H9 (cell line): ENCODE data around the gene LRMDA. TPM values are rescaled to one million over a fixed set of nuclear protein-coding genes. Genes with fewer than 3 reads are reported as not detected.

ENCODE experiments used
- DNase-seq: peaks from one replicate; pipeline ENCODE4 v3.0.0-alpha.2; 2017
- H2AFZ ChIP-seq: one replicate; pipeline ENCODE4 v1.6.1; 2013; ENCODE audit warnings: mild to moderate bottlenecking, low read length, control low read depth, moderate library complexity
- H2AK5ac ChIP-seq: 2 replicates; pipeline ENCODE4 v1.6.1; 2013; ENCODE audit warnings: low read length, control low read depth, mixed read lengths; ENCODE audit not compliant: insufficient read length
- H2BK120ac ChIP-seq: one replicate; pipeline ENCODE4 v1.6.1; 2013; ENCODE audit warnings: low read depth, mild to moderate bottlenecking, low read length, control low read depth, inconsistent platforms; ENCODE audit not compliant: poor library complexity, severe bottlenecking
- H2BK12ac ChIP-seq: 2 replicates; pipeline ENCODE4 v1.6.1; 2013; ENCODE audit warnings: low read length, control low read depth, mixed read lengths, low read depth; ENCODE audit not compliant: insufficient read length
- H2BK15ac ChIP-seq: 2 replicates; pipeline ENCODE4 v1.6.1; 2013; ENCODE audit warnings: low read depth, low read length, control low read depth
- H2BK20ac ChIP-seq: one replicate; pipeline ENCODE4 v1.6.1; 2013; ENCODE audit warnings: low read depth, mild to moderate bottlenecking, low read length, control low read depth, inconsistent platforms; ENCODE audit not compliant: poor library complexity, severe bottlenecking
- H2BK5ac ChIP-seq: 2 replicates; pipeline ENCODE4 v1.6.1; 2013; ENCODE audit warnings: low read length, control low read depth, mixed read lengths; ENCODE audit not compliant: insufficient read length
- H3K14ac ChIP-seq: 2 replicates; pipeline ENCODE4 v1.6.1; 2013; ENCODE audit warnings: low read length, control low read depth; ENCODE audit not compliant: insufficient read depth
- H3K18ac ChIP-seq: 2 replicates; pipeline ENCODE4 v1.6.1; 2013; ENCODE audit warnings: low read depth, mild to moderate bottlenecking, mixed read lengths, low read length, control low read depth; ENCODE audit not compliant: insufficient read length
- H3K23ac ChIP-seq: 2 replicates; pipeline ENCODE4 v1.6.1; 2013; ENCODE audit warnings: low read length, control low read depth, mixed read lengths, low read depth; ENCODE audit not compliant: insufficient read length
- H3K23me2 ChIP-seq: 2 replicates; pipeline ENCODE4 v1.6.1; 2013; ENCODE audit warnings: low read depth, mild to moderate bottlenecking, mixed read lengths, low read length, control low read depth; ENCODE audit not compliant: insufficient read length, poor library complexity, severe bottlenecking
- H3K27ac ChIP-seq: 2 replicates; pipeline ENCODE4 v1.5.1; 2013; ENCODE audit warnings: low read length, control low read depth, mixed read lengths, low read depth; ENCODE audit not compliant: insufficient read length
- H3K27me3 ChIP-seq: 2 replicates; pipeline ENCODE4 v1.6.1; 2013; ENCODE audit warnings: low read length, control low read depth, inconsistent platforms; ENCODE audit not compliant: insufficient read depth
- H3K4ac ChIP-seq: 2 replicates; pipeline ENCODE4 v1.6.1; 2013; ENCODE audit warnings: low read depth, mild to moderate bottlenecking, control low read depth, inconsistent platforms, low read length, moderate library complexity
- H3K4me1 ChIP-seq: 2 replicates; pipeline ENCODE4 v1.6.1; 2013; ENCODE audit warnings: low read length, control low read depth, inconsistent platforms; ENCODE audit not compliant: insufficient read depth
- H3K4me2 ChIP-seq: 2 replicates; pipeline ENCODE4 v1.6.1; 2013; ENCODE audit warnings: low read length, control low read depth, mixed read lengths; ENCODE audit not compliant: insufficient read length, insufficient read depth
- H3K56ac ChIP-seq: 2 replicates; pipeline ENCODE4 v1.6.1; 2013; ENCODE audit warnings: low read depth, mild to moderate bottlenecking, mixed read lengths, low read length, control low read depth; ENCODE audit not compliant: insufficient read length
- H3K79me1 ChIP-seq: 2 replicates; pipeline ENCODE4 v1.6.1; 2013; ENCODE audit warnings: low read depth, mild to moderate bottlenecking, moderate library complexity, low read length, control low read depth, inconsistent platforms; ENCODE audit not compliant: insufficient read depth, poor library complexity, severe bottlenecking
- H3K79me2 ChIP-seq: 2 replicates; pipeline ENCODE4 v1.6.1; 2013; ENCODE audit warnings: low read length, control low read depth, inconsistent platforms; ENCODE audit not compliant: insufficient read depth
- H3K9ac ChIP-seq: 2 replicates; pipeline ENCODE4 v1.6.1; 2013; ENCODE audit warnings: low read length, control low read depth, mixed read lengths; ENCODE audit not compliant: insufficient read length; ENCODE audit errors: extremely low read depth
- H3K9me3 ChIP-seq: one replicate; pipeline ENCODE4 v1.6.1; 2013; ENCODE audit warnings: low read depth, low read length, inconsistent platforms; ENCODE audit not compliant: control insufficient read depth
- H3T11ph ChIP-seq: one replicate; pipeline ENCODE4 v1.6.1; 2013; ENCODE audit warnings: mild to moderate bottlenecking, low read length, control low read depth, inconsistent platforms
- H4K20me1 ChIP-seq: one replicate; pipeline ENCODE4 v1.6.1; 2013; ENCODE audit not compliant: control insufficient read depth, insufficient read length, insufficient read depth
- H4K5ac ChIP-seq: 2 replicates; pipeline ENCODE4 v1.6.1; 2013; ENCODE audit warnings: low read depth, mild to moderate bottlenecking, mixed read lengths, low read length, control low read depth; ENCODE audit not compliant: insufficient read length
- H4K8ac ChIP-seq: replicated peaks from 2 replicates; pipeline ENCODE4 v1.6.1; 2013; ENCODE audit warnings: low read length, control low read depth, mixed read lengths, low read depth; ENCODE audit not compliant: insufficient read length
- H4K91ac ChIP-seq: 2 replicates; pipeline ENCODE4 v1.6.1; 2013; ENCODE audit warnings: low read depth, mild to moderate bottlenecking, moderate library complexity, mixed read lengths, low read length, control low read depth; ENCODE audit not compliant: insufficient read length
- H3K27ac Mint-ChIP-seq, 3 experiments: 2 replicates in 2 of 3; 3 replicates in 1 of 3; pipeline ENCODE4 v1.8.0; 2020 to 2021; ENCODE audit warnings: mixed read lengths in 3 of 3, mild to moderate bottlenecking in 1 of 3, moderate library complexity in 1 of 3
- H3K27me3 Mint-ChIP-seq: 2 replicates; pipeline ENCODE4 v1.8.0; 2021; ENCODE audit warnings: low read depth, mild to moderate bottlenecking, moderate library complexity, mixed read lengths
- H3K36me3 Mint-ChIP-seq, 3 experiments: 2 replicates in 2 of 3; 3 replicates in 1 of 3; pipeline ENCODE4 v1.8.0; 2020 to 2021; ENCODE audit warnings: low read depth in 3 of 3, mixed read lengths in 3 of 3; ENCODE audit not compliant: insufficient read depth in 1 of 3
- H3K4me1 Mint-ChIP-seq, 2 experiments: 2 replicates each; pipeline ENCODE4 v1.8.0; 2020; ENCODE audit warnings: mixed read lengths in 2 of 2
- H3K4me3 Mint-ChIP-seq, 2 experiments: 2 replicates in 1 of 2; 3 replicates in 1 of 2; pipeline ENCODE4 v1.8.0; 2020 to 2021; ENCODE audit warnings: mild to moderate bottlenecking in 2 of 2, mixed read lengths in 2 of 2, moderate library complexity in 1 of 2
- H3K9me3 Mint-ChIP-seq, 2 experiments: 2 replicates in 1 of 2; 3 replicates in 1 of 2; pipeline ENCODE4 v1.8.0; 2020; ENCODE audit warnings: mild to moderate bottlenecking in 2 of 2, mixed read lengths in 2 of 2, moderate library complexity in 1 of 2
- CTCF ChIP-seq: fragments of 200-600 bp; sonication (generic); conservative IDR thresholded peaks from 3 replicates; pipeline ENCODE4 v1.8.0; 2021; ENCODE audit warnings: antibody characterized with exemption, mild to moderate bottlenecking
- WGBS: extraction: QIAGEN DNeasy Blood & Tissue Kit; methylation state at CpG from one replicate; pipeline ENCODE4 v1.1.7; 2013; ENCODE audit warnings: missing lambda C conversion rate, low lambda C conversion rate, mixed read lengths; ENCODE audit not compliant: insufficient read length; ENCODE audit errors: extremely low coverage; 5-methylcytosine and 5-hydroxymethylcytosine counted together
- total RNA-seq: library from RNA; stranded (reverse); gene quantifications from 2 replicates; pipeline ENCODE4 v1.2.1, GENCODE V29; 2021

The LRMDA gene
- total RNA-seq, 1 experiment from 2014 or later: 1.8 TPM

GRCh38 chr10:75650648-75651047 lies 219.2 kb downstream of the LRMDA start:
- no peaks in the 10 kb centered on the region for H3K79me1 ChIP-seq
- H3K9ac ChIP-seq: no peak overlapping the region
- TF ChIP-seq CTCF: no peak
- H4K20me1 ChIP-seq: no peaks in the 10 kb centered on the region
- no peaks in the 10 kb centered on the region for H3K4me1 ChIP-seq
- H3K18ac ChIP-seq: no peak overlapping the region
- no peak overlapping the region for H3K4me2 ChIP-seq
- no peak overlapping the region for H3K56ac ChIP-seq
- no peaks in the 10 kb centered on the region for H3K23me2 ChIP-seq
- Mint-ChIP-seq H3K9me3 (no peaks in the 10 kb centered on the region), H3K27me3 (peaks cover 71% of the 10 kb centered on the region), H3K27ac (no peak overlapping the region), H3K4me3 (no peak overlapping the region), H3K36me3 (no peaks in the 10 kb centered on the region), H3K4me1 (no peaks in the 10 kb centered on the region)
- H3K23ac ChIP-seq: no peak overlapping the region
- H2BK20ac ChIP-seq: no peak overlapping the region
- no peak overlapping the region for H4K5ac ChIP-seq
- H3K27ac ChIP-seq: no peak overlapping the region
- no peak overlapping the region for H3K14ac ChIP-seq
- peaks cover 2% of the 10 kb centered on the region; the same call in 1 of the 2 replicates for H3K27me3 ChIP-seq
- H2BK12ac ChIP-seq: no peak overlapping the region
- H4K8ac ChIP-seq: no peak overlapping the region
- no peak for DNase-seq
- H2AK5ac ChIP-seq: no peak overlapping the region
- no peaks in the 10 kb centered on the region for H3K9me3 ChIP-seq
- H4K91ac ChIP-seq: no peak overlapping the region
- no peak overlapping the region for H2BK120ac ChIP-seq
- no peak overlapping the region for H2BK5ac ChIP-seq
- no peak overlapping the region for H2BK15ac ChIP-seq
- WGBS: no CpG with 5 or more reads among the region's 4 CpGs
- no peak overlapping the region for H3K4ac ChIP-seq
- no peak overlapping the region for H3T11ph ChIP-seq
- H3K79me2 ChIP-seq: no peaks in the 10 kb centered on the region
- H2AFZ ChIP-seq: no peak overlapping the region
